ENCODE results near the gene FSTL3. TPM values are rescaled to one million over a fixed set of nuclear protein-coding genes. Genes with fewer than 3 reads are reported as not detected.

Gene FSTL3
- total RNA-seq, 1 experiment from 2014 or later: 32.5 TPM

GRCh38 chr19:646779-647565 lies 29.2 kb upstream of the FSTL3 start:
- Histone ChIP-seq H3K9me3 (ENCODE audit: control insufficient read depth, insufficient read depth, low read depth, low read length) (no peaks in the 10 kb centered on the region), H3K27ac (ENCODE audit: low read length) (no peak overlapping the region), H3K27me3 (ENCODE audit: control insufficient read depth, insufficient read depth, low read length) (no peaks in the 10 kb centered on the region), H3K4me1 (ENCODE audit: control insufficient read depth, insufficient read depth, low read length) (no peaks in the 10 kb centered on the region), H3K4me3 (ENCODE audit: low read depth in 2 of 2, low read length in 2 of 2) (no peak overlapping the region), H3K36me3 (ENCODE audit: control insufficient read depth, insufficient read depth, low read length) (no peaks in the 10 kb centered on the region; the same call in none of the 2 replicates)
- no peak for DNase-seq (ENCODE audit: low read depth, low spot score)
- intact Hi-C loops (cut with micrococcal nuclease; ENCODE audit: unreplicated experiment) (no loop called here), in situ Hi-C loops (cut with HindIII; ENCODE audit: low pct_unique_long_range_greater_than_20kb, low sequenced_read_pairs) (no loop called here)
- BruUV-seq (replicated peaks): no TSS peak
- ChIA-PET CTCF (no interaction called here), POLR2A (no interaction called here)
- ATAC-seq: no peak
- no peak for TF ChIP-seq TCF7L2 (IDR thresholded peaks at IDR 0.05; ENCODE audit: low read depth, low read length)
- TF ChIP-seq SIN3A (IDR thresholded peaks at IDR 0.05; ENCODE audit: borderline replicate concordance, insufficient read depth, low read depth, low read length): no peak
- TF ChIP-seq REST (IDR thresholded peaks at IDR 0.05; ENCODE audit: insufficient read depth in 1 of 2, low read depth in 2 of 2, low read length in 1 of 2): no peak
- TF ChIP-seq POLR2AphosphoS5 (IDR thresholded peaks at IDR 0.05; ENCODE audit: low read depth, low read length): no peak
- TF ChIP-seq CTCF (IDR thresholded peaks at IDR 0.05): no peak

GRCh38 chr19:647566-648284 lies 28.5 kb upstream of the FSTL3 start:
- ChIA-PET POLR2A (no interaction called here), CTCF (no interaction called here)
- no peaks in the 10 kb centered on the region for H3K4me1 ChIP-seq (ENCODE audit: control insufficient read depth, insufficient read depth, low read length)
- H3K36me3 ChIP-seq (ENCODE audit: control insufficient read depth, insufficient read depth, low read length): no peaks in the 10 kb centered on the region; the same call in none of the 2 replicates
- H3K4me3 ChIP-seq (ENCODE audit: low read depth in 2 of 2, low read length in 2 of 2): no peak overlapping the region
- no peaks in the 10 kb centered on the region for H3K9me3 ChIP-seq (ENCODE audit: control insufficient read depth, insufficient read depth, low read depth, low read length)
- in situ Hi-C loops (cut with HindIII; ENCODE audit: low pct_unique_long_range_greater_than_20kb, low sequenced_read_pairs) (no loop called here), intact Hi-C loops (cut with micrococcal nuclease; ENCODE audit: unreplicated experiment) (no loop called here)
- no peak for DNase-seq (ENCODE audit: low read depth, low spot score)
- no peak for ATAC-seq
- no peak overlapping the region for H3K27ac ChIP-seq (ENCODE audit: low read length)
- no peak for TF ChIP-seq POLR2AphosphoS5 (IDR thresholded peaks at IDR 0.05; ENCODE audit: low read depth, low read length)
- no peak for TF ChIP-seq REST (IDR thresholded peaks at IDR 0.05; ENCODE audit: insufficient read depth in 1 of 2, low read depth in 2 of 2, low read length in 1 of 2)
- TF ChIP-seq SIN3A (IDR thresholded peaks at IDR 0.05; ENCODE audit: borderline replicate concordance, insufficient read depth, low read depth, low read length): no peak
- no peak for TF ChIP-seq TCF7L2 (IDR thresholded peaks at IDR 0.05; ENCODE audit: low read depth, low read length)
- TF ChIP-seq CTCF (IDR thresholded peaks at IDR 0.05): no peak
- TSS peak; percentile 85 for BruUV-seq (replicated peaks)
- H3K27me3 ChIP-seq (ENCODE audit: control insufficient read depth, insufficient read depth, low read length): no peaks in the 10 kb centered on the region

All from Panc1 (cell line).